Right atrium auricular region (tissue), 2 donors: ENCODE data around the gene SGF29. TPM values are rescaled to one million over a fixed set of nuclear protein-coding genes. Genes with fewer than 3 reads are reported as not detected.
"Not testable (repeated sequence)": the region's sequence is repeated elsewhere in the genome, so short reads cannot be mapped to it uniquely, and the experiment has no call there.

Experiments used
- DNase-seq: peaks from one replicate; pipeline ENCODE4 v3.0.0-alpha.2; 2019; ENCODE audit warnings: low spot score
- H3K27ac ChIP-seq, 2 donors: fragments of 200-600 bp; sonication (generic); 1 replicate in 1 of 2; 2 replicates in 1 of 2; pipeline ENCODE4 v1.5.1; 2016 to 2019
- H3K27me3 ChIP-seq, 2 donors: fragments of 200-600 bp; sonication (generic); one replicate each; pipeline versions ENCODE4 v1.5.1 to v1.6.0; 2017 to 2019
- H3K36me3 ChIP-seq: fragments of 200-600 bp; sonication (generic); one replicate; pipeline ENCODE4 v1.5.1; 2016
- H3K4me1 ChIP-seq, 2 donors: fragments of 200-600 bp; sonication (generic); one replicate each; pipeline versions ENCODE4 v1.5.1 to v1.6.0; 2017 to 2019
- H3K4me3 ChIP-seq, 2 donors: fragments of 200-600 bp; sonication (generic); 1 replicate in 1 of 2; 2 replicates in 1 of 2; pipeline ENCODE4 v1.5.1; 2017 to 2019; ENCODE audit warnings: mild to moderate bottlenecking in 1 of 2, moderate library complexity in 1 of 2
- H3K9me3 ChIP-seq, 2 donors: fragments of 200-600 bp; sonication (generic); one replicate each; pipeline ENCODE4 v1.5.1; 2019
- total RNA-seq, 2 donors: library from RNA; depleted of rRNA; stranded (reverse); fragments of >200 nt; gene quantifications; one replicate each; pipeline ENCODE4 v1.1.0, GENCODE V29; 2016
- TF ChIP-seq, protein P1 (sequence below), 2 donors: fragments of 200-600 bp; sonication (generic); IDR thresholded peaks; one replicate each; pipeline ENCODE4 v1.5.1; 2019; ENCODE audit warnings: antibody characterized with exemption in 2 of 2

The SGF29 gene
- total RNA-seq, 2 donors from 2014 or later, result 14.2 to 21.8 TPM

DNA sequence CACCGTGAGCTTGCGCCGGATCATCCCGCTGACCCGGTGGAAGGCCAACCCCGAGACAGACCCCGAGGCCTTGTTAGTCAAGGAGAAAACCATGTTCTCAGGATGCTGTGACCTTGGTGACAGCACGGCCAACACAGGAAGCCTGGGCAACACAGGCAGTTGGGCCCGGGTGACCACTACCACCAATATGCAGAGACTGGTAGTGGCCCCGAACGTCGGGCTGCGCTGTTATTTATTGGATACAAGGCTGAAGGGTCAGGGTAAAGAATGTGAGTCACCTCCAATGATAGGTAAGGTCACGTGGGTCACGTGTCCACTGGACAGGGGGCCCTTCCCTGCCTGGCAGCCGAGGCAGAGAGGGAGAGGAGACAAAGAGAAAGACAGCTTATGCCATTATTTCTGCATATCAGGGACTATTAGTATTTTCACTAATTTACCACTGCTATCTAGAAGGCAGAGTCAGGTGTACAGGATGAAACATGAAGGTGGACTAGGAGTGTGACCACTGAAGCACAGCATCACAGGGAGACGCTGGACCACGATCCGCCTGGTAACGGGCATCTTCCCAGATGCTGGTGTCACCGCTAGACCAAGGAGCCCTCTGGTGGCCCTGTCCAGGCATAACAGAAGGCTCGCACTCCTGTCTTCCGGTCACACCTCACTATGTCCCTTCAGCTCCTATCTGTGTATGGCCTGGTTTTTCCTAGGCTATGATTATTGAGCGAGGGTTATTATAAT is 61.9 kb downstream of the SGF29 start:
- TF ChIP-seq, protein P1, sequence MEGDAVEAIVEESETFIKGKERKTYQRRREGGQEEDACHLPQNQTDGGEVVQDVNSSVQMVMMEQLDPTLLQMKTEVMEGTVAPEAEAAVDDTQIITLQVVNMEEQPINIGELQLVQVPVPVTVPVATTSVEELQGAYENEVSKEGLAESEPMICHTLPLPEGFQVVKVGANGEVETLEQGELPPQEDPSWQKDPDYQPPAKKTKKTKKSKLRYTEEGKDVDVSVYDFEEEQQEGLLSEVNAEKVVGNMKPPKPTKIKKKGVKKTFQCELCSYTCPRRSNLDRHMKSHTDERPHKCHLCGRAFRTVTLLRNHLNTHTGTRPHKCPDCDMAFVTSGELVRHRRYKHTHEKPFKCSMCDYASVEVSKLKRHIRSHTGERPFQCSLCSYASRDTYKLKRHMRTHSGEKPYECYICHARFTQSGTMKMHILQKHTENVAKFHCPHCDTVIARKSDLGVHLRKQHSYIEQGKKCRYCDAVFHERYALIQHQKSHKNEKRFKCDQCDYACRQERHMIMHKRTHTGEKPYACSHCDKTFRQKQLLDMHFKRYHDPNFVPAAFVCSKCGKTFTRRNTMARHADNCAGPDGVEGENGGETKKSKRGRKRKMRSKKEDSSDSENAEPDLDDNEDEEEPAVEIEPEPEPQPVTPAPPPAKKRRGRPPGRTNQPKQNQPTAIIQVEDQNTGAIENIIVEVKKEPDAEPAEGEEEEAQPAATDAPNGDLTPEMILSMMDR (IDR thresholded peaks at IDR 0.05), result peak; percentile 72 to 76
- not testable (repeated sequence) for H3K36me3 ChIP-seq, H3K9me3 ChIP-seq, H3K4me3 ChIP-seq, H3K4me1 ChIP-seq, H3K27ac ChIP-seq, H3K27me3 ChIP-seq
- DNase-seq, result peak; percentile 76

DNA sequence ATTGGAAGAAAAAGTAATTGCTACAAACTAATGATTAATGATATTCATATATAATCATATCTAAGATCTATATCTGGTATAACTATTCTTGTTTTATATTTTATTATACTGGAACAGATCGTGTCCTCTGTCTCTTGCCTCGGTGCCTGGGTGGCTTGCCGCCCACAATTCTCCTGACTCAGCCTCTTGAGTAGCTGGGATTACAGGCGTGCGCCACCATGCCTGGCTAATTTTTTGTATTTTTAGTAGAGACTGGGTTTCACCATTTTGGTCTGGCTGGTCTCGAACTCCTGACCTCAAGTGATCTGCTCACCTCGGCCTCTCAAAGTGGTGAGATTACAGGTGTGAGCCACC is 62.5 kb downstream of the SGF29 start:
- H3K27me3 ChIP-seq, H3K4me3 ChIP-seq, H3K4me1 ChIP-seq, H3K27ac ChIP-seq, H3K36me3 ChIP-seq, DNase-seq, H3K9me3 ChIP-seq: not testable (repeated sequence)

DNA sequence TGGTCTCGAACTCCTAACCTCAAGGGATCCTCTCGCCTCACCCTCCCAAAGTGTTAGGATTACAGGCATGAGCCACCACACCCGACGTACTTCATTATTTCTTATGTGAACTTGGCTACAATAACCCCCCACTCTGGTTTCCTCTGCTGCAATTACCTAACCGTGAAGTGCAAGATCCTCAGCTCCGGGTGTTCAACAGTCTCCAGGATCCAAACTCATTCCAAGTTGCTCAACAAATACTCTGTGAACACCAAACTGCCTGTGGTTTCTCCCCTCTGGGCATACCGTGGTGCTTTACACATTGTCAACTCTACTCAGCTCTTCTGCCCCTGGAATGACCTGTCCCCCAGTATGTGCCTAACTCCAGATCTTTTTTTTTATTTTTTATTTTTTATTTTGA is 62.9 kb downstream of the SGF29 start:
- DNase-seq, result no peak
- H3K27me3 ChIP-seq, result no peaks in the 10 kb centered on the region
- no peaks in the 10 kb centered on the region for H3K36me3 ChIP-seq
- H3K9me3 ChIP-seq, result no peaks in the 10 kb centered on the region
- no peak overlapping the region for H3K27ac ChIP-seq
- H3K4me1 ChIP-seq, result no peaks in the 10 kb centered on the region
- TF ChIP-seq, protein P1 (IDR thresholded peaks at IDR 0.05), result no peak
- H3K4me3 ChIP-seq, result no peak overlapping the region

DNA sequence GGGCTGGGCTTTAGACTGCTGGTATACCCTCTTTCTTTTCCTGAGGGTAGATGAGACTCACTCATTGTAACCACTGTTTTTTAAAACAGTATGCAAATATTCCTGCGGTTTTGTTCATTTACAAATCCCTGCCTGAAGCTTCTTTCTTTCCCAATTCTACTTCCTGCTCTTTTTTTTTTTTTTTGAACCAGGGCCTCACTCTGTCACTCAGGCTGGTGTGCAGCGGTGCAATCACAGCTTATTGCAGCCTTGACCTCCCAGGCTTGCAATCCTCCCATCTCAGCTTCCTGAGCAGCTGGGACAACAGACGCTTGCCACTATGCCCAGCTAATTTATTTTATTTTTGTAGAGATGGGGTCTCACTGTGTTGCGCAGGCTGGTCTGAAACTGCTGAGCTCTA is 64.2 kb downstream of the SGF29 start:
- no peaks in the 10 kb centered on the region for H3K36me3 ChIP-seq
- TF ChIP-seq, protein P1 (IDR thresholded peaks at IDR 0.05), result no peak
- H3K4me1 ChIP-seq, result no peaks in the 10 kb centered on the region
- no peak overlapping the region for H3K4me3 ChIP-seq
- H3K27ac ChIP-seq, result no peak overlapping the region
- H3K9me3 ChIP-seq, result no peaks in the 10 kb centered on the region
- H3K27me3 ChIP-seq, result no peaks in the 10 kb centered on the region
- DNase-seq, result no peak

DNA sequence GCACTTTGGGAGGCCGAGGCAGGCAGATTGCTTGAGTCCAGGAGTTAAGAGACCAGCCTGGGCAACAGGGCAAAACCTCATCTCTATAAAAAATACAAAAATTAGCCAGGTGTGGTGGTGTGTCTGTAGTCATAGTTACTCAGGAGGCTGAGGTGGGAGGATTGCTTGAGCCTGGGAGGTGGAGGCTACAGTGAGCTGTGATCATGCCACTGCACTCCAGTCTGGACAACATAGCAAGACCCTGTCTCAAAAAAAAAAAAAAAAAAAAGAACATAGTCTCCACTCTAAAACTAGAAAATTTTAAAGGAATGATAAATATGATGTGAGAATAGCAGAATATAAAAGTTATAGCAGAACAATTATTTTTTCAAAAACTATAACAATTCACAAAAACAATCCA is 66.6 kb downstream of the SGF29 start:
- not testable (repeated sequence) for H3K27me3 ChIP-seq, H3K9me3 ChIP-seq, H3K36me3 ChIP-seq, H3K4me1 ChIP-seq, H3K27ac ChIP-seq, H3K4me3 ChIP-seq, DNase-seq

DNA sequence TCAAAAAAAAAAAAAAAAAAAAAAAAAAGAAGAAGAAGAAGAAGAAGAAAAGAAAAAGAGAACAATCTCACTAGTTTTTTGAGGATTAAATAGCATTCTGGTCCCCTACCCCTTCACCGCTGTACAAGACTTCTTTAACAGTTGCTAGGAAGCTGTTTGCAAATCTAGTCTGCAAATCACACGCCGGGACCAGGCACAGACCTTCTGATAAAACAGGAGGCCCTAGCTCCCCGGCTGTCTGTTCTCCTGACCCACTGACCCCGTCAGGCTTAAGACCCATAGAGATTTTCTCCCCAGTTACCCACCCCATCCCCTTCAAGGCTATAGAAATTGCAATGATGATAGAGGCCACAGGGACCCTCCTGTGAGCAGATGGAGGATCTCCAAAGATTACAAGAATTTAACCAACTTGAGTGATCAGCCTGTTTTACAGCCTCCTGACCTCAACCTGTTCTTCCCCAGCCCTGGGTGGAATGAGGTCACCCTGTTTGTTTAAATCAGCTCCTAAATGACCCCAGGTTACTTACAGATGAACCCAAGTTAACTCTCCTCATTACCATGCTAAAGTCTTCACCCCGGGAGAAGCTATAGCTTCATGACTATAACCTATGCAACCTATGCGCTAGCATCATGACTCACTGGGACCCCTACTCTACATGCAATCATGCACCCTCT is 67.9 kb downstream of the SGF29 start:
- H3K4me1 ChIP-seq, result peaks cover 0 to 7% of the 10 kb centered on the region in 2 donors
- no peak overlapping the region for H3K27ac ChIP-seq
- no peak overlapping the region for H3K4me3 ChIP-seq
- H3K27me3 ChIP-seq, result no peaks in the 10 kb centered on the region
- no peaks in the 10 kb centered on the region for H3K9me3 ChIP-seq
- no peaks in the 10 kb centered on the region for H3K36me3 ChIP-seq
- DNase-seq, result no peak
- TF ChIP-seq, protein P1 (IDR thresholded peaks at IDR 0.05), result no peak

DNA sequence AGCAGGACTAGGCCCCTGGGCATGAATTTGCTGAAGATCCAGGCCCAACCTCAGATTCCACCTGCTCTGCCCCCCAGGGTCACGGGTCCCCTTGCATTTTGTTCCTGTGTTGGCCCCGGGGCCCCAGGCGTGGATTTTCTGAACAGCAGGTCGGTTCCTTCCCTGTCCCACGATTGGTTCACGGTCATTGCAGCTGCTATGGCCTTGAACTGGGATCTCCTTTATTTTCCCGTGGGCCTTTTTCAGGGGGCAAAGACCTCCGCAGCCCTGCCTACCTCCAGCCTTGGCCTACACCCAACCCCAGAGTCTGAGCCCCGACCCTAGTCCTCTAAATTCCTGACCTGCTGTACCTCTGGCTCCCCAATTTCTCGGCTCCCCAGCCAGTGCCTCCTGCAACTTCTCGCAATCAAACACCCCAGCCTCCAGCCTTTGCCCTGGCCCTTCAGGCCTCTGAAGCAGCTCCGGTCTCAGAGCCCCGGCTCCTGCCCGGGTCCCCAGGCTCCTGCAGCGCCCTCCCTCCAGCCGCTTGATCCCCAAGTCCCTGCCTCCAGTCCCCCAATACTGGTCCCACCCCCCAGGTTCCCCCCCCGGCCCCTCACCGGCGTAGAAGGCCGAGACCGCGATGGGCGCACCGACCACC is 68.9 kb downstream of the SGF29 start:
- not testable (repeated sequence) for H3K36me3 ChIP-seq, H3K27me3 ChIP-seq, H3K9me3 ChIP-seq, DNase-seq, H3K4me1 ChIP-seq
- Histone ChIP-seq H3K27ac (peak overlapping the region; percentile 55 to 62), H3K4me3 (peak overlapping the region; percentile 37 to 60)
